HT-29 (cell line): Measurements from ENCODE around the gene SLC6A8. TPM values are rescaled to one million over a fixed set of nuclear protein-coding genes. Genes with fewer than 3 reads are reported as not detected.

Experiments used
- DNase-seq: peaks from one replicate; pipeline ENCODE4 v3.0.0-alpha.2; 2015; ENCODE audit warnings: low spot score
- total RNA-seq: library from RNA; depleted of rRNA; stranded (reverse); fragments of >200 nt; shearing (Covaris generic); gene quantifications from 2 replicates; pipeline ENCODE4 v1.2.3, GENCODE V29; 2014

Gene SLC6A8
- total RNA-seq, 1 experiment from 2014 or later: 127 TPM

DNA sequence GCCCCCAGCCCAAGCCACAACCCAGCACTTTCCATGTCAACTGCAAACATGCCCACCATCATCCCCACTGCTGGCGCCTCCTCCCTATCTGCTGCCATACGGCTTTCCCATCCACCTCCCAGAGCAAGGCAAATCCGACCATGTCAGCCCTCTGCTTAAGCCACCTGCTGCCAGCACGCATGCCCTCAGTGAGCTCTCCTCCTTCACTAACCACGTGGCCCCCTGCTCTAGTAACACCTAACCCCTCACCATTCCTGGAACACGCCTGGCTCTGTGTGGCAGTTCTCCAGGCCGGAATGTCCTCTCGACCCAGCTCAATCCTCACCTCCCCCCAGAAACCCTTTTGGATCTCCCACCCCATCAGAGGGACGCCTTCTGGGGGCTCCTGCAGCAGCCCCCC, 19.1 kb downstream of the SLC6A8 start:
- DNase-seq: no peak

- DNase-seq: no peak
Measured at GRCh38 chrX:153707406-153707805, 19.7 kb downstream of the SLC6A8 start.

- DNase-seq: peak; percentile 96
Measured at GRCh38 chrX:153708415-153708814, 20.7 kb downstream of the SLC6A8 start.

- DNase-seq: no peak
Measured at GRCh38 chrX:153709726-153710674, 22.3 kb downstream of the SLC6A8 start.

DNA sequence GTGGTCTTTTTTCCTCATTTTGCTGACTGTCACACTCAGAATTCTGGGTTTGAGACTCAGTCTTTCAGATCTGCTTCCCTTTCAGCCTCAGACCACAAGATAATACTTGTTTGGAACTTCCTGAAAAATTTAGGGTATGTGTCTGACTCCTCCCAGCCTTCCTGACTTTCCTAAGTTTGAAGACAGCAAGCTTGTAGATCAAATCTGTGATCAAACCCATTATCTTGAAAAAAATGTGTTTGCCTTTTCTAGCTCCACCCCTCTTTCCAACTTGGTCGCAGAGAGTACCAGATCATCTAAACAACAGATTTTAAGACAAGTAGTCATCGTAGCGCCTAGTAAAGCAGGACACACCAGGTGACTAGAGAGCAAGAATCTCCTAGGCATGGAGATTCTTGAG, 26.5 kb downstream of the SLC6A8 start:
- DNase-seq: no peak

GRCh38 chrX:153717445-153717844, 29.7 kb downstream of the SLC6A8 start:
- DNase-seq: no peak

GRCh38 chrX:153719238-153719637, 31.5 kb downstream of the SLC6A8 start:
- DNase-seq: no peak

- DNase-seq: no peak
Measured at GRCh38 chrX:153719701-153720100, 32.0 kb downstream of the SLC6A8 start.

DNA sequence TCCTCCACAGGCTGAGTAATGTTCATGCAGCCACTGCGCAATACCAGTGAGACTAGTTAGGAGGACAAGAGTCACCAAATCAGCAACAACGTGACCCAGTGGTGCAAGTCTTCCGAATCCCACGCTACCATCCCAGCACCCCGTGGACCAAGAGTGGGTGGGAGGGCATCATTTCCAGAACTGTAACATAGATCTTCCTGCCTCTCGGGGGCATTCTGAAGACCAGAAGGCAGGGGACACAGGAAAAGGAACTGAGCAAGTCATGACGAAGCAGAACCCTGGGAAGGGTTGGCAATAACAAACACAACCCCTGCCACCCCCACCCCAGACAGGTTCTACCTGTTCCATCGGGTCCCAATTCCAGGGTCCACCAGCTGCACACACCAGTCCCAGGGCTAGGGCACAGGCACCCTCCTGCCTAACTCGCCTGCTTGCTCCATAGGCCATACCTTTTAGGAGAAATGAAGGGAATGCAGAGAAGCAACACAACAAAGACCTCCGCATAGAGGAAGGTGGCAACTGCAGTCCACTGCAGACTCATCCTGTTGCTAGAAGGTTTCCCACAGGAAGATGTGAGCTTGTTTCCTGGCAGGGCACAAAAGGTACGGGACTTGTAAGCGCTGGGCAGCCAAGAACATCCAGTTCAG, 35.1 kb downstream of the SLC6A8 start:
- DNase-seq: peak; percentile 58

DNA sequence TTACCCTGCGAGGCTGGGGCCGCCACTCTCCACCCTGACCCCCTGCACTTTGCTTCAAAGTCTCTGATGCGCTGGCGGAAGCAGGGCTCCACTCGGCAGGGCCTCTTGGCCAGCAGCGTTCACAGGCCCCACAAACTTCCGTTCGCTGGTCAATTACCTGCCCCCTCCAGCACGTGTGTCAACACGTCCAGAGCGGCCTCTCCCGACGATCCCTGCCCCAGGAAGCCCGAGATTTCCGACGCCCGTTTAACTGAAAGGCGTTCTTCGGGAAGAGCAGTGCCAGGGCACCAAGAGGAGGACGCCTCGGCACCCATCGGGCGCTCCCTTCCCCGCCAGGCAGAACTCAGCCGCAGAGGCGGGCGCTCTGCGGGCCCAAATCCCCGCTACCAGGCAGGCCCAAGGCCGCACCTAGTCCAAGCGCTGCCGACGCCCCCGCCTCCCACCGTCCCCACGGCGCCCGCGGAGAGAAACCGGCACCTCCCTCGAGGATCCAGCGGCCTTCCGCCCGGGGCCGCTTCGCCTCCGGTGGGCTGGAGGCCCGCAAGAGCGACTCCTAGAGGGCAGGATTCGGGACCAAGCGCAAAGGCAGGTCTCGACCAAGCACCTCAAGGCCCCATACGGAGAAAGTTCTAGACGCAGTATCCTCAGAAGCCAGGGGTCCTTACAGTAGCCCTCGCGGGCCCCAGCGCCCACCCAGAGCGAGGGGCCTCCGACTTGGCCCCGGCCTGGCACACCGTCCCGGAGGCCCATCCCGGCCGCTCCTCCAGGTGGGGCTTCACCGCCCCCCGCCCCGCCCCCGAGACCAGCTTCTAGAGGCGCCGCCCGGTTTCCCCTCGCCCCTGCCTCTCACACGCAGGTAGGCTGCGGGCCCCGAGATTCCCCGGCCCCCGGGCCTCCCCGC, 35.9 kb downstream of the SLC6A8 start:
- peak; percentile 78 for DNase-seq

- DNase-seq: peak; percentile 93
Measured at GRCh38 chrX:153724252-153725038, 36.7 kb downstream of the SLC6A8 start, which contains the start of the genes ABCD1 and BCAP31. ABCD1 (plus strand) TSS chrX:153724856; CDS start chrX:153725267, 411 bp downstream. BCAP31 (minus strand) TSS chrX:153724387; CDS start chrX:153723244, 1,143 bp downstream.

DNA sequence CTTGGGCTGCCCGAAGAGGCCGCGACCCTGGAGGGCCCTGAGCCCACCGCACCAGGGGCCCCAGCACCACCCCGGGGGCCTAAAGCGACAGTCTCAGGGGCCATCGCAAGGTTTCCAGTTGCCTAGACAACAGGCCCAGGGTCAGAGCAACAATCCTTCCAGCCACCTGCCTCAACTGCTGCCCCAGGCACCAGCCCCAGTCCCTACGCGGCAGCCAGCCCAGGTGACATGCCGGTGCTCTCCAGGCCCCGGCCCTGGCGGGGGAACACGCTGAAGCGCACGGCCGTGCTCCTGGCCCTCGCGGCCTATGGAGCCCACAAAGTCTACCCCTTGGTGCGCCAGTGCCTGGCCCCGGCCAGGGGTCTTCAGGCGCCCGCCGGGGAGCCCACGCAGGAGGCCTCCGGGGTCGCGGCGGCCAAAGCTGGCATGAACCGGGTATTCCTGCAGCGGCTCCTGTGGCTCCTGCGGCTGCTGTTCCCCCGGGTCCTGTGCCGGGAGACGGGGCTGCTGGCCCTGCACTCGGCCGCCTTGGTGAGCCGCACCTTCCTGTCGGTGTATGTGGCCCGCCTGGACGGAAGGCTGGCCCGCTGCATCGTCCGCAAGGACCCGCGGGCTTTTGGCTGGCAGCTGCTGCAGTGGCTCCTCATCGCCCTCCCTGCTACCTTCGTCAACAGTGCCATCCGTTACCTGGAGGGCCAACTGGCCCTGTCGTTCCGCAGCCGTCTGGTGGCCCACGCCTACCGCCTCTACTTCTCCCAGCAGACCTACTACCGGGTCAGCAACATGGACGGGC, 37.5 kb downstream of the SLC6A8 start:
- DNase-seq: peak; percentile 25

DNA sequence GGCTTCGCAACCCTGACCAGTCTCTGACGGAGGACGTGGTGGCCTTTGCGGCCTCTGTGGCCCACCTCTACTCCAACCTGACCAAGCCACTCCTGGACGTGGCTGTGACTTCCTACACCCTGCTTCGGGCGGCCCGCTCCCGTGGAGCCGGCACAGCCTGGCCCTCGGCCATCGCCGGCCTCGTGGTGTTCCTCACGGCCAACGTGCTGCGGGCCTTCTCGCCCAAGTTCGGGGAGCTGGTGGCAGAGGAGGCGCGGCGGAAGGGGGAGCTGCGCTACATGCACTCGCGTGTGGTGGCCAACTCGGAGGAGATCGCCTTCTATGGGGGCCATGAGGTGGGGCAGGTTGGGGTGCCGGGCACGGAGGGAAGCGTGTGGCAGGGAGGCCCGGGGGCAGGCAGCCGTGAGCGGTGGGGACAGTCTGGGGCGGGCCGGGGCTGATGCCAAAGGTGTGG, 38.1 kb downstream of the SLC6A8 start:
- DNase-seq: no peak

DNA sequence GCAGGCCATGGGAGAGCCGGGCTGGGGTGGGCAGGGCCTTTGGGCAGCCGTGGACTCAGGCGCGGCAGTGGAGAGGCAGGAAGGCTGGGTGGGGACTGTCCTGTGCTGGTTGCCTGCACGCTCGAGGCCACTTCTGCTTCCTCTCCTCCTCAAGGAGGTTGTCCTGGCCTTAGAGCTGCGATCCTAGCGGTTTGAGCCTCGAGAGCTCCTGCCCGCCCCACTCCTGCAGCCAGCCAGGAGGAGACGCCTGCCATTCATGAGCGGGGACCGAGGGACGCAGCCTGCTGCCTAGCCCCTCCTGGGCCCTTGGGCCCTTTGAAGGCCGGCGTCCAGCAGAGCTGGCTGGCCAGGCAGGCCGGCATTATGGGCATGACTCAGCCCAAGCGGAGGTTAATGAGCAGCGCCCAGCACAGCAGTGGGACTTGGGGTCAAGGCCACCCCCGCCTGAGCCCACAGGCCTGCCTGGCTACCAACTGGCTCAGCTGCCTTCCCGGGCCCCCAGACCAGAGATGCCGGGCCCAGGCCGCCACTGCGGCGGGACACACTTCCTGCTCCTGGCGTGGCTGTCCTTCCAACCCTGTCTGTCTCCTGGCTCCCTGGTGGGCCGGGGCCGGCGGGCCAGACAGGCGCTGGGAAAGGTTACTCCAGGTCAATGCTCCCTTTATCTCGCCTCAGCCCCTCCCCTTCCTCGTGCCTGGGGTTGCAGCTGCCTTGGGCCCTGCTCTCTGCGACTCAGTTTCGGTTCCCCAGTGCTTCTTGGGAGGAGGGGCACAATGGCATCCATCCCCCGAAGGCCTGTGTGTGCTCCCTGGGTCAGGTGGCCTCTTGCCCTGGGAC, 38.8 kb downstream of the SLC6A8 start:
- DNase-seq: peak; percentile 61

DNA sequence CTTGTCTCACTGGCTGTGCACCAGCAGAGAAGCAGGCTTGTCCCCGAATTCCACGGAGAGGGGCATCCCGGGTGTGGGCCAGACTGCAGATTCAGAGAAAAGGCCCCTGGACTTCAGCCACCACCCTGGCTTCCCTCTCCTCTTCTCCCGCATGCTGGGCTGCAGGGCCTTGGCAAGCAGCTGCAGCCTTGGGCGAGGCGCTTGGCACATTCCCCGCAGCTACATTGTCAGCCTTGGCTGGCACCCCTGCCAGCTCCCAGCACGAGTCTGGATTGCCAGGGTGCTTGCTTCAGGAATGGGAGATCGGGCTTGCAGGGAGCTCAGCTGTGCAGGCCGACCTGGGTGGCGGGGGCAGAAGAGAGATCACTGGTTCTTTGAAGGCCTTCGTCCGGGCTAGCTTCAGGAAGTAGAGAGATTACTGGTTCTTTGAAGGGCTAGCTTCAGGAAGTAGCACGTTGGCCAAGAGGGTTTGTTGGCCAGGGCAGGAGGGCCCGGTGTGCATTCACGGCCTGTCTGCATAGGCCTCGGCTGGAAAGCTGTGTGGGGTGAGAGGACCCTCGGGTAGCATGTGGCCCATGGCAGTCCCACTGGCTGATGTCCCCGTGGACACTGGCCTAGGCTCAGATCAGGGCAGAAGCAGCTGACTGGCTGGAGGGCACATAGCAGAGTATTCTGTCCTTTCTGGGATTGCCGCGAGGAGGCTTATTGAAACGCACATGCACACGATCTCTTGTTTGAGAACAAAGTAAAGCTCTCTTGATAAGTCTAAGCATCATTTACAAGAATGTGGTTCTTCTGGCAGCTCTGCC, 39.6 kb downstream of the SLC6A8 start:
- peak; percentile 63 for DNase-seq

GRCh38 chrX:153728095-153728494, 40.4 kb downstream of the SLC6A8 start:
- no peak for DNase-seq

DNA sequence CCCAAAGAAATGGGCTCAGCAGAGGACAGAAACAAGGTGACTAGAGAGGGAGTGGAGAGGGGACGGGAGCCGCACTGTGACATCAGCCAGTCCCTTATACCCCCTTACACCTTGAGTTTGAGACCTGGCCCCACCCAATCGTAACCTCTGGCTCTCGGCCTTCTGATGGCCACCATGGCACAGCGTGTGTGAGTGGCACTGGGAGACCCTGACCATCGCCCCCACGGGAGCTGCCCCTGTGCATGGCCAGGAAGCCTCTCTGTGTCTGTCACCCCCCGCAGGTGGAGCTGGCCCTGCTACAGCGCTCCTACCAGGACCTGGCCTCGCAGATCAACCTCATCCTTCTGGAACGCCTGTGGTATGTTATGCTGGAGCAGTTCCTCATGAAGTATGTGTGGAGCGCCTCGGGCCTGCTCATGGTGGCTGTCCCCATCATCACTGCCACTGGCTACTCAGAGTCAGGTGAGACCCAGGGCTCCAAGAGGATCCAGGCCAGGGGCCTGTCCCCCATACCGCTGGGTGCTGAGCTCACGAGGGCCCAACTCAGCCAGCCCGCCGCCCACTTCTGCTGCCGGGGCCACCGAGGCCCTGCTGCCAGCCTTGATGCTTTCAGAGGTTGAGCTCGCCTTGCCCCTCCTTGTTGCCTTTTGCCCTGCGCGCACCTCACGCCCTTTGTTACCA, 41.4 kb downstream of the SLC6A8 start:
- no peak for DNase-seq
